Activated CD8-positive, alpha-beta memory T cell treated with anti-CD3 and anti-CD28 coated beads for 48 hours (primary cell): ENCODE results near the gene GMDS.
"Not testable (repeated sequence)": the region's sequence is repeated elsewhere in the genome, so short reads cannot be mapped to it uniquely, and the experiment has no call there.

ENCODE experiments used
- DNase-seq, 3 experiments: peaks; one replicate each; pipeline ENCODE4 v3.0.0-alpha.2; 2020; ENCODE audit warnings: low read depth in 2 of 3, low spot score in 2 of 3

Gene GMDS

DNA sequence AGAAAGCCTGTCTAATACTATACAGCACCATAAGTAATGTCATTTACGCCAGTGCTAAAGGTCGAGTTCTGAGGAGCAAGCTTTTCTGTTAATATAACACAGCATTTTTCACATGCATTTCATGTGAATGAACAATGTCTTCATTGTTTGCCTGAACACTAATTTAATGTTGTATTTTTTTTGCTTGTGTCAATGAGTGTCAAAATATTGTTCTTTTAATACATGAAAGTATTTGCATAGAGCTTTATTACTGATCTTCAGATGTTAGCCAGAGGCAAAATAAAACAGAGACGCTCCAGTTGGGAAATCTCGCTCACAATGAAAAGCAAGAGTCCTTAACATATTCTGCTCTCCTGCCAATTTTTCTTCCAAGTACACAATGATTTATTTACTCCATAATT, 483.9 kb downstream of the GMDS start:
- DNase-seq, result no peak

DNA sequence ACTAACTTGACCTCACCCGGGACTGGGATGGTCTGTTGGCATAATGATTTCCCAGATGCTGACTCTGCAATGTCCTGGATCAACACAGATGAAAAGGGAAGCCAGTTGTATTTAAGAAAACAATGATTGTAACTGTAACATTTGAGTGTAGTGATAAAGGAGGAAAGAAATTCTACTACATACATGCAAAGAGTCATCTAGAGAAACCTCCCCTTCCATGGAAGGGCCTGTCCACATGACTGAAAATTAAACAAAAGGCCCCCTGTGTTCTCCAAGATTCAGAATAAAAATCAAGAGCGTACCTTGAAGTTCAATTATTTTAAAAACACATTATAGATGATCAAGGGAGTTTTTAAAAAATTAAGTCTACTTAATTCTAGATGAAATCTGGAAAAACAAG, 484.5 kb downstream of the GMDS start:
- DNase-seq, result no peak

DNA sequence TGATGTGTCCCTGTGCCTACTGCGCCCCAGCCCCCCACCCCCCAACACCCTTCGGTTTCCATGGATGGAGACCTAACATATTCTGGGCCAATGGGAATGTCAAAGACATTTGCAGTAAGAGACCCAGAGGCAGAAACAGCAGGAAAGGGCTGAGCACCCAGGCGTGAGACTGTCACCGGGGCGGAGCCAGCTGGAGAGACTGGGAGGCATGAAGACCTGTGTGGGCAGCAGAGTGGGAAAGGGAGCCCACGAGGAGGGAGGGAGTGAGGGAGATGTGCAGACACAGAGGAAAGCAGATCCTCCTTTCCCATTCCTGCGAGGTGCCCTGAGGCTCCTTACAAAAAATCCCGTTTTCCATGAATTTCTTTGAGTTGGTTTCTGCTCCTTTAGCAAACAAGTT, 485.5 kb downstream of the GMDS start:
- DNase-seq, result no peak

DNA sequence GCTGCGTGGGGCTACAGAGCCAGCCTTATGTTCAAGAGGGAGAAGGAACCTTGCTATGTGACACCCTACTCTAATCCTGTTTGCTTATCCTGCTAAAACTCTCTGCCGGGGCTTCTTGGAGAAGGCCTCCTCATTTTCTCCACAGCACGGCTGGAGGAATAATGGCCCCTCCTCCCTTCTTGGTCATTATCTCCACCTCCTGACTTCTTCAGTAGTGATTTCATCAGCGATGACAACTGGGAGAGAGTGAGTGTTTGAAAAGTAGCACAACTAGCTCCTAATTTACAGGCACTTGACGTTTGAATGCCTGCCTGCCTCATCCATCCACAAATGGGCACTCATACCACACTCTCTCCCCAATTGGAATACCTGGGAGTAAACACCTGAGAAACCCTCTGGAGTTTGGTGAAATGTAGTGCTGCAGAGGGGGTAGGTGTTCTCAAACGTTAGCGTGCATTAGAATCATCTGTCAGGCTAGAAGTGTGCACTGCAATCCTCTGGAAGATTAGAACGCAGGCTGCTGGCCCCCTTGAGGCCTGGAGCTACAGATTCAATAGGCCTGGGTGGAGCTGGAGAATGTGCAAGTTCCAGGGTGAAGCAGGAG, 487.2 kb downstream of the GMDS start:
- DNase-seq, result no peak

DNA sequence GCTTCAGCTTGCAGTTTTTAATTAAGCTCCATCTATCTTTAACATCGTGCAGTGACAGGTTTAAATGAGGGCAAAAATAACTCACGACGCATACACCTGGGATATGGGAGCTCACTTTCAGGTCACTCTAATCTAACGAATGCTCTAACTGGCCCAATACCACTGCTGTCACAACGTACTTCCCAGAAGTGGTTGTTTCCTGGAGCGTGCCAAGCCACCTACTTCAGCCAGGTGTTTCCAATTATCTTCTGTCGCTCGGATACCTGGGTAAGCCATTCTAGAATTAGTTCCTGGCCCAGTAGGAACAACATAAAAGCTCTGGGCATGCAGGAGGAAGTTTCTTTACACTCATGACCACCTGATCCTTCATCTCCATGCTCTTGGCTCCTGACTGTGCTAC, 488.3 kb downstream of the GMDS start:
- DNase-seq, result no peak

DNA sequence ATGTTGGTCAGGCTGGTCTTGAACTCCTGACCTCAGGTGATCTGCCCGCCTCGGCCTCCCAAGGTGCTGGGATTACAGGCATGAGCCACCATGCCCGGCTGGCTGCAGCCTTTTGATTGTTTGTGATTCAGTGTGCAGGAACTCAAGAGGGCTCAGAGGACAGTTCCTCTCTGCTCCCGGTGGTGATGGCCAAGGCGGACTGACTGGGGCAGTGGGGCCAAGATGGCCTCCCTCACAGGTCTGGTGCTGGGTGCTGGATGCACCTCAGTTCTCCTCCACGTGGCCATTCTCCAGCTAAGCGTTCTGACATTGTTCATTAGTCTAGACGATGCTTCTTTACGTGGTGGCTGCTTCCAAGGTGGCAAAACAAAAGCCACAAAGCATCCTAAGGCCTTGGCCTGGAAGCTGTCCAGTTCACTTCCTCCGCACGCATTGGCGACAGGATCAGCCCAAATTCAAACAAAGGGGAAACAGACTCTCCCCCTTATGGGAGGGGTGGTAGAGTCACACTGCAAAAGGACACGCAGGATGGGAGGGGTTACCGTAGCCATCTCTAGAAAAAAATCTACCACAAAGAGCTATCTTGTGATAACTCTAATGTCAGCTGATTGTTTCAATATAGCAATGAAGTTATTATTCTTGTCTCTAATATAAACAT, 488.8 kb downstream of the GMDS start:
- DNase-seq, result no peak

DNA sequence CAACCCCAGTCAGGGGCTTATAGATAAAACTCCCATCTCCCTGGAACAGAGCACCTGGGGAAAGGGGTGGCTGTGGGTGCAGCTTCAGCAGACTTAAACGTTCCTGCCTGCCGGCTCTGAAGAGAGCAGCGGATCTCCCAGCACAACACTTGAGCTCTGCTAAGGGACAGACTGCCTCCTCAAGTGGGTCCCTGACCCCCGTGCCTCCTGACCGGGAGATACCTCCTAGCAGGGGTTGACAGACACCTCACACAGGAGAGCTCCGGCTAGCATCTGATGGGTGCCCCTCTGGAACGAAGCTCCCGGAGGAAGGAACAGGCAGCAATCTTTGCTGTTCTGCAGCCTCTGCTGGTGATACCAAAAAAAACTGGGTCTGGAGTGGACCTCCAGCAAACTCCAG, 494.3 kb downstream of the GMDS start:
- not testable (repeated sequence) for DNase-seq

DNA sequence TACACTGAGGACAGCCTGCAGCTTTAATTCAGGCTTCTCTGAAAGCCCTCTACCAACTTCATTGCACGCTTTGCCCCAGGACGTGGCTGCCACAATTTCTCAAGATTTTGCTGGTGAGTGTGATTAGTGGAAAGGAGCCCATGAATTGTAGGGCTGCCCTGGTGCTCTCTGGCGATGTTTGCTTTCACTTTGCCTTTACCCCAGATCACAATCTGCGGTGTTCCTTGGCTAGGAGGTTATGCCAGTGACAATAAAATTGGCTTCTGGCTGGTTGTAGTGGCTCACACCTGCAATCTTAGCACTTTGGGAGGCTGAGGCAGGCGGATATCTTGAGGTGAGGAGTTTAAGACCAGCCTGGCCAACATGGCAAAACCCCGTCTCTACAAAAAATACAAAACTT, 496.4 kb downstream of the GMDS start:
- no peak for DNase-seq

DNA sequence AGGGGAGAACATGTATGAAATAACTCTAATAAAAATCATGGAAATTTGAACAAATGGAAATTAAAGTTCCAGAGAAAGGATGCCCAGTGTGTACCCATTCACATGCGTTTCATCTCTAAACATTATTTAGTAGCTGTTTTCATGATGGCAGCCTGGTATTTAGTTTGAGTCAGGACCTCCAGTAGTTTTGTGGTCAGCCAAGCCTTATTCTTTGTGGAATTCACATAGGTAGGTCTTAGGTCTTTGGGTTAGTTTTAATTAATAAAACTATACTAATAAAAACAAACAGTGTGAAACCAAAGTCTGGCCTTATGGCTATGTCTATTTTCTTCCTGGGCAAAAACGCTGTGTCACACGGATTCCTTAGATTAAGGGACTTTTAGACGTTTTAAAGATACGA, 497.9 kb downstream of the GMDS start:
- no peak for DNase-seq

DNA sequence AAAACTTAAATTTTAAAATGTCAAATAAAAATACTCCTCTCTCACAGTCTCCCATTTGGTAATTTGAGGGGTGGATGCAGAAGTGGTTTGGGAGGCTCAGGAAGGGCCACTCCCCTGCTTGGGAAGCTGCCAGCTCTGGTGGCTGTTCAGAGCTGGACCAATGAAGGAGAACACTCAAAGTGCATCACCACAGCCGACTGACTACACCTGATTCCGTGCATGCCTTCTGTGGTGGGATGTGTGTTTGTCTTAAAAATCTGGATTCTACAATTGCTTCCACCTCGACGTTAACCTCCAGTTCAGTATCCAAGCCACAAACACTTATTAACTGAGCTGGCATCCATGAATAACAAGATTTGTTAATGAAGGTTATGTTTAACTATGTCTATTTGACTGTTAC, 498.4 kb downstream of the GMDS start:
- DNase-seq, result no peak

DNA sequence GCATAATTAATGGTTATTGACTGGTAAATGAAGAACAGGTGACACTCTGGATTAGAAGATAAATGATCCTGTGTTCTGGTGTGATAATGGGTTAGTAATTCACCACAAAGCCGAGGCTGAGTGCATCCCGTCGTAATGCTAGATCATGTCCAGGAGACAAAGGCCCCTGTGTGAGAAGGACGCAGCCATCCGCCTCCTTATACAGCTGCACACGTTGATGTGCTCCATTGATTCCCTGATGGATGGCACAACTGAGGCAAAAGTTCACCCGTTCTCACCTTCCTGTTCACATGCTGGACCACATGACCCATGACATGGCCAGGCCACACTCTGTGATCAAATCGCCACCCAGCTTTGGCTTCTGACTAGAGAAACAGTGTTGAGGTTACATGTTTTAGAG, 499.6 kb downstream of the GMDS start:
- DNase-seq, result no peak

DNA sequence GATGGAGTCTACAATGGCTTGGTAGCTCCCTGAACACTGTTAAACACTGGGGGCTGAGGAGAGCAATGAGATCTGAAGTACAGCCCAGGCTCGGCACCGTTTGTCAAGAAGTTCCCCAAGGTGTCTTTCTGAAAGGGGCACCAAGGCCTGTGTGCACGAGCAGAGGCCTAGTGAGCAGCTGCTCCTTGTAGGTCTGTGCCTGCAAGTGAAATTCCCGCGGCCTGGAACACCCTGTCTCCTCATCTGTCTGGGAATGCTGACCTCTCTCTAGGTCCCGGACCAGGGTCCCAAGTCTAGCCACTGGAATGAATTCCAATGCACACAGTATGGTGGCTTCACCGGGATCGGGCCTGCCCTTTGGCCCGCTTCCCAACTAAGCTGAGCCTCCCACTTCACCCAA, 500.9 kb downstream of the GMDS start:
- no peak for DNase-seq

DNA sequence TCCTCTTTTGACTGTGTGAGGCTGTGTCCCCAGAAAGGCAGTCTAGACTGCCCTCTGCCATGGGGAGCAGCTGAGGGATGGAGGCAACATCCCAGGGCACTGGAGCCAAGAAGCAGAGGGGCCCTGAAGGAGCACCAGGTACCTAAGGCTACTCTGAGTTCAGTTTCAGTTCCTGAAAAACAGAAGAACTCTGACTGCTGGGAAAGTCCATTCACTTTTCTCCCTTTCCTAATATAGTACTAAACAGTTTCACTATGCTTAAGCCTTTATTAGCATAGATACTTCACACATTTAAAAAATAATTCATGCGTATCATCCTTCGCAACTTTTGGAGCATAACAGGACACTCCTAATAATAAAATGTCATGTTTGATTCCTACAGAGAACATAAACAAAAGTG, 505.7 kb downstream of the GMDS start:
- DNase-seq, result no peak

DNA sequence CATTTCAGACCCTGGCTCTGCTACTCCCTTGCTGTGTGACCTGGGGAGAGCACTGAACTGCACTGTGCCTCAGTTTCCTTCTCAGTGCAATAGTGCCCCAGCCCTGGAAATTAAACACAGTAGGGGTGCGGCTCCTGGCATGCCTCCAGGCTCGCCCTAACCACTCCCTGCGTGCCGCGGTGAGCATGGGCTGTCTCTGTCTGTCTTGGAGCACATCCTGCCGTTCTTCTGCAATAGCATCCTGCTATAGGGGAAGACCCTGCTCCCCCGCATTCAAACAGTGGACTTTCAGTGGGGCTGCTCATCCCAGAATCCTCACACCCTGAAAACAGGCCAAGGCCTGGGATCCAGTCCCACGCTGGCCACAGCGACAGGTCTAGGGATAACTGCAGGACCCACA, 506.2 kb downstream of the GMDS start:
- DNase-seq, result no peak

DNA sequence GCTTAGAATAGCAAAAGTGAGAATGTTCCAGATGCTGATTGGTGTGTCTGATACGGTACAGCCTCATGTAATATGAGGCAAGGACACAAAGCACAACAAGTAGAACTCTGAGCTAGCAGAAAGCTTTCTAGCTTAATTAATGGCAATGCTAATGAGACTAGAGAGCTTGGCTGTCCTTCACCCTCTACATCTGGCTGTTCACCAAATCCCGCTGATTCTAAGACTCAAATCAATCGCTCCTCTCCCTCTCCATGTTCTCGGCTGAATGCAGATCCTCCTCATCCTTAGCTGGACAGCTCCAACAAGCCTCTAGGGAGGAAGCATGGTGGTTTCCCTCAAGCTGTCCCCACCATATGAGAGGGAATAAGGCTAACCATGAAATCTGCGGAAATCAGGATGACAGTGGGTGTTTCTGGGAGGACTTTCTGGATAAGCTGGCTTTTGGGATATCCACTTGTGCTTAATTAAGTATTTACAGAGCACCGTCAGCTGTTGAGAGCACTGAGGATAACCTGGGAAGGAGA, 506.8 kb downstream of the GMDS start:
- DNase-seq, result no peak

DNA sequence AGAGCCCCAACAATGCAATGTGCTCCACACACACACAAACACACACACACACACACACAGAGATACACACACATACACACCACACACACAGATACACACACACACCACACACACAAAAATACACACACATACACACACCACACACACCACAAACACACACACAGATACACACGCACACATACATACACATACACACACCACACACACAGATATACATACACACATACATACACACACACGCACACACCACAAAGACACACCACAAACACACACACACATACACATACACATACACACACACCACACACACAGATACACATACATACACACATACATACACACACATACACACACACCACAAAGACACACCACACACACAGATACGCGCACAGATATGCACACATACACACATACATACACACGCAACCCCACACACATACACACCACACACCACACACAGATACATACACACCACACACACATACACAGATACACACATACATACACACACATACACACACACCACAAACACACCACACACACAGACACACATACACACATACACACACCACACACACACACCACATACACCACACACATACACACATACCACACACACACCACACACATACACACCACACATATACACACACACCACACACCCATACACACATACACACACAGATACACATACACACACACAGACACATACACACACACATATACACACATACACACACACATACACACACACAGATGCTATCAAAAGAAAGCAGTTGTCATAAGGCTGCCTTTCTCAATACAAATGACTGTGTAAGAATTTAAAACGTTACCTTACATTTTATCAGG, 507.7 kb downstream of the GMDS start:
- DNase-seq, result no peak

DNA sequence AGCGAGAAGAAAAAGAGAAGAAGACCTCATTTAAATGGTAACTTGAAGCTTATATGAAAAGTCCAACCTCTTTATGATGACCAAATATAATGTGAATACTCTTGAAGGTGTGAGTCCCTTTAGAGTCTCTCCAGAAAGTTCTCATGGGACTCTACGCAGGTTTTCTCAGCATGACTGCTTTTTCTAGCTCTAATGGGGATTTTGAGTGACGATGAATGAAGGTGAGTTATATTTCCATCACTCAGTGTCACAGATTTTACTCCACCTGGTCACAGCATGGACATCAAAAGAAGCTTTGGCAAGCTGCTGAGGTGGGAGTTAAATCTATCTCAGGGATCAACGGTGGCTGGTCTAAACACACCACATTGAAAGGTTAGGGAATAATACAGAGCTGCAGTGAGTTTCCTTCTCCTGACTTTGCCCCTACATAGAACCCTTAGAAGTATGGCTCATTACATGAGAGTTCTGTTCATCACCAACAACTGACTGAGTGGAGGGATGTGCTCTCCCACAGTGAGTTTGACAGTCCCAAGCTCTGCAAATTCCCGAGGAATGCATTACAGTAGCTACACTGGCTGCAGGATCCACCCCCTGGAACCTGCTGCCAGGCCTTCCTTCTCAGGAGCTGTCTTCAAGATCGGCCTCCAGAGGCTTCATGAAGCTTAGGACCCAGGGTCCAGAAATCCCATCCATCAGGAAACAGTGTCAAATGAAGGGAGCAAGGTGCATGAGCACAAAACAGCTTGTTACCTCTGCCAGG, 508.9 kb downstream of the GMDS start:
- DNase-seq, result no peak

DNA sequence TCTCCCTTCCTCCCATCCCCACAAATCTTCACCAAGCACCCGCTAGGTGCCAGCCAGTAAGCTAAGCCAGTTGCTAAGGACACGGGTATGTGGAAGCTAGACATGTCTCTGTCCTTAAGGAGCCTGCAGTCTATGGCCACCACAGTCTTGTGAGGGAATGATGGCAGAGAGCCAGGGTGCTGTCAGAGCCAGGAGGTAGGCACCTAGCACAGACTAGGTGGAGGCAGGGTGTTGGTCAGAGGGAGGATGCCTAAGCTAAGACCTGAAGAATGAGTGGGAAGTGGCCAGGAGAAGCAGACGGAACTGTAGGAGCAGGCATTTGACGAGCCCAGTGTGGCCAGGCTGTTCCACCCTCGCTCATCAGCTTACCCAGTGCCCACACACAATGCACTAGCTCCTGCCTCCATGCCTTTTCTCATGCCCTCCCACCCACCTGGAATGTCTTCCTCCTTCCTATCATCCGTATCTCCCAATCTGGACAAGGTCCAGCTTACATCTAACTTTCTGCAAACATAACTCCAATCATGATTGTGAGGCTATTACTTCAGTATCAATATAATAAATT, 510.1 kb downstream of the GMDS start:
- DNase-seq, result no peak

DNA sequence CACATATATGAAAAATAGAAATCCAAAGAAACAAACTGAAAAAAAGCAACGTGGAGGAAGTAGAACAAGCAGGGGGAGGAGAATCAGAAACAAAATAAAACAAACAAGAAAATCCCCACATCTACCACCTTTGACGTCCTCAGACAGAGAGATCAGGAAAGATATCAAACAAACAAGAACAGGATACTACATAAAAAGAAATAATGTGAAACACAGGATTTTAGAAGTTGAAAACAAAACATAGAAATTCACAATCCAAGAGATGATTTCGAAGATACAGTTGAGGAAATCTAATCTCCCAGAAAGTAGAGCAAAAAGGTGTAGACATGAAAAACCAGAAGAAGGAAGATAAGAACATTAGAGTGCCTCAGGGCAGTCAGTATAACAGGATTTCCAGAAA, 514.5 kb downstream of the GMDS start:
- no peak for DNase-seq

DNA sequence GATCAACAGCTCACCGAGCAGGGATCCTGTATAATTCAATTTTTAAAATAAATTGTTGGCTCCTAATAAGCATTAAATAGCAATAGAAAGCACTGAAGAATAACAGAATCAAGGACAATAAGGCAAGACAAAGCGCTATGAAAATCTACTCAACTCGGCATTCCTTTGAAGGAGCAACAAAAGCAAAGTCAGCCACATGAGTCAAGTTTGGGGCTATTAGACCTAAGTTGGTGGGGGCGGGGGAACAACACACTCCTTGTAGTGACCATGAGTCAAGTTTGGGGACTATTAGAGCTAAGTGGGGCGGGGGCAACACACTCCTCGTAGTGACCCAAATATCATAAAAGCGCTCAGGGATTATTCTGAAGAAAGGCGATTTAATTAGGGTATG, 515.7 kb downstream of the GMDS start:
- no peak for DNase-seq

DNA sequence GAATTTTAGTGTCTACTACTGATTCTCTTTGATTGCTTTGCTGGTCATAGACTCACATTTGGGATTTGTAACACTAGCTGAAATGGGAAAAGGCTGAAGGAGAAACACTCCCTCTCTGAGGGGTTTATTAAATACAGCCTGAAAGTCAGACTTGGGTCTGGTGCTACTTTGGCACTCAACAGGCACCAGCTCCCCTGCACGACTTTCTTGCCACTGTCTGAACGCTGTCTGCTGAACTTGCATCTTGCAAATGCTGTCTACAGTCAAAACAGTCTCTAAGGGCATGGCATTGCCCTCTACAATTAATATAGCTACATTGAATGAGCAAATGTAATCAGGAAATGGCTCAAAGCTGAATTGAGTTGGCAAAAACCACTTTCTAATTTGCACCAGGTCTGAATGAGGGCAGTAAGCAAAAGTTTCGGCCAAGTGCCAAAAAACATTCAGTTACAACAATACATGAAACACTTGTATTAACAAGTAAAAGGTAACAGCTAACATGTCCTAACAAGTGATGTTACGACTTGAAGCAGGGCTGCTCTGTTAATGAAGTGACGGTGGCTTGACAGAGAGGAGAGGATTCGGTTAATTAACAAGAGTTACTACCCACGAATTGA, 516.2 kb downstream of the GMDS start:
- DNase-seq, result no peak
